ENCODE data around the gene HEXIM1. TPM values are rescaled to one million over a fixed set of nuclear protein-coding genes. Genes with fewer than 3 reads are reported as not detected.

The HEXIM1 gene
- total RNA-seq, 3 donors from 2014 or later = 49.6 to 60.8 (median 51.3) TPM

DNA sequence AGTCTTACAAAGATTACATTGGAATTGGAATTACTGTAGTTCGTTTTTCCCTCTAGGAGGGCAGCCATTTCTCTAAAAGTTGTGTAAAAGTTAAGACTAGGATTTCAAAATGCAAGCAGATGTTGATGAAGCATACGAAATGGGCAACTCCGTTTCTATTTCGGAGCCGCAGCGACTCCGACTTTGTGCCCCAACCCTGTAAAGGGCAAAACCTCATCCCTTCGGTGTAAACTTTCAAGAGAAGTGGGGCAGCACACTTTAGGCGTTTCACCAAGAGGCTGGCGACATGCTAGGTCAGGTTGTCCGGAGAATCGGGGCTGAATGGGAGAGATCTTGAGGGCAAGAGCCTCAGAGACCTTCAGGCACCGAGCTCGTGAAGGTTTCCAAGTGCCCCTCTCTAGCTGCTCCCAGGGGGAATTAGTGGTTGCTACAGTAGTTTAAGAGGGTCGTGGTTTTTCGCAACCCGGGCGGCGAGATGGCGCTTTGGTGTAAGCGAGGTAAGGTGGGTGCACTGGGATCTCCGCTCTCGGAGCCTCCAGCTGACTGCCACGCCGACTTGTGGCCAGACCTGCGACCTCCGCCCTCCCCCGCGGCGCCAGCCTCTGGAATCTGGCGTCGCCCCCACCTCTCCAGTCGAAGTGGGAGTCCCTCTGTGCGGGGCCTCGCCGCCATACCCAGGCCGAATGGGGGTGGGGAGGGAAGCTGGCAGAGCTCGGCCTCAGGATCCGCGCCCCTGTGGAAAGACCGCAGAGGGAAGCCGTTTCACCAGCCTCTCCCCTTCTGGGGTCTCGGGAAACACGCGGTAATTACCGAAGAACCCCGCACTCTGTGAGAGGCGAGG lies 12.4 kb downstream of the HEXIM1 start:
- peak; percentile 41 to 45 for ATAC-seq
- no peaks in the 10 kb centered on the region for H3K27me3 Mint-ChIP-seq (ENCODE audit: low read depth)
- peak; percentile 52 for DNase-seq
- H3K36me3 Mint-ChIP-seq (ENCODE audit: insufficient read depth) = peaks cover 9% of the 10 kb centered on the region
- H3K9me3 Mint-ChIP-seq = no peaks in the 10 kb centered on the region
- peaks cover 44% of the 10 kb centered on the region for H3K4me1 Mint-ChIP-seq (ENCODE audit: low read depth)
- peak overlapping the region; percentile 99 for H3K4me3 Mint-ChIP-seq

DNA sequence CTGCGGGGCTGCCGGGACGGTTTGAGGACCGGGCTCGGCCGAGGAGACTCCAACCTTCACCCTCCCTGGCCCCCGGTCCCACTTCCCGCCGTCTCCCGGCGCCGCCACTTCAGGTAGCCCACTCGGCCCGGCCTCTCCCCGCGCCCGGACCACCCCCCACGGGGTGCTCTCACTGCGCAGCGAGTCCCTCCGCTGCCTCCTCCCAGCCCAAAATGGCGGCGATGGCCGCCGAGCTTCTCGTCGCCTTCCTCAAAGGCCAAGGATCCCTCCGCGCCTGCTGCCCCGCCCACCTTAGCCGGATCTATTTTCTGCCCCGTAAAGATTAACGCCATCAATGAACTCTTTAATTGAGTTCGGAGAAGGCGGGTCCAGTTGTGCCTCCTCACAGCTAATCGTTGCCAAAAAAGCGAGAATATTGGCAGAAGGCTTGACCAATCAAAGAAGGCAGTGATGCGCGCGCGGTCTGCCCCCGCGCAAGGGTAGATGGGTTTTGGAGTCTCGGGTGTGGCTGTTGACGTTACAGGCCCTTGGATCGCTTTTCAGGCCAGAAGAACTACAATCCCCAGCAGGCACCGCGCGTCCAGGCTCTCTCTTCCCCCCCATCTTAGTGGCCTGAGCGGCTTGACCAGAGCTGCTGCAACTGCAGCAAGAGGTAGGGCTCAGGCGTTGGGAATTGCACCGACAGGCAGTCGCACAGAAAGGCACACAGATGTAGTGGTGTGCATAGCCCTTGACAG lies 13.2 kb downstream of the HEXIM1 start, which contains the start of gene HEXIM2:
TSS of gene HEXIM2 (plus strand) at position 588 of the 737 bp plus-strand sequence. CDS start 919 bp downstream, outside the sequence.
- peak; percentile 95 to 96 for ATAC-seq
- no peaks in the 10 kb centered on the region for H3K9me3 Mint-ChIP-seq
- peak within 1 kb of the TSS; percentile 99 for H3K4me3 Mint-ChIP-seq
- peak; percentile 98 for DNase-seq
- H3K4me1 Mint-ChIP-seq (ENCODE audit: low read depth) = peaks cover 40% of the 10 kb centered on the region
- no peaks in the 10 kb centered on the region for H3K27me3 Mint-ChIP-seq (ENCODE audit: low read depth)
- H3K36me3 Mint-ChIP-seq (ENCODE audit: insufficient read depth) = peaks cover 7% of the 10 kb centered on the region

DNA sequence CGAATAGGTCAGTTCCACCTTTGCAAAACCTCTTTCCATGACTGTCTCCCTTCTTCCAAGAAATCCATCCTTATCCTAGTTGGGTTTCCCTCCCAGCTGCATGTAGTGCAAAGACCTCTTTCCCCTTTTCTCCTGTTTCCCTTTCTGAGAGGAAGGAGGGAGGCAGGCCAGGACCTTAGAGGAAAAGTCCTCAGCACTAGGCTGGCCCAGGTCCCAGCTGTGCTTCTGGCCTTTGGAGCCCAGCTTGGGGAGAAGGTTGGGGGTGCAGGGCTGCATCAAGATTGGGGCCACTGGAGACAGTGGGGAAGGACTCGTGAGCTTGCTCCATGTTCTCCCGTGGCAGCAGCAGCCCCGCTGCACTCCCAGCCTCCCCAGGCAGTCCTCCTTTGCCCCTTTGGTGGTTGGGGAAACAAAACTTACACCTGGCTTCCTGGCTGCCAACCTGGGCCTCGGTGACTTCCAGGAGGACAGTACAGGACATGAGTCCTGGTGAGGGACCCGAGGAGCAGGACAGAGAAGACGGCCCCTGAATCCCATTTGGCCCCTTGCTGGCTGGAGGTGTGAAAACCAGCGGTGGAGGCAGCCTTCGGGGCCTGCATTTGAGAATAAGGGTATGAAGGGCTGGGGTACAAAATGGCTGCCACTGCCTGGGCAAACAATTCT lies 13.9 kb downstream of the HEXIM1 start:
- H3K36me3 Mint-ChIP-seq (ENCODE audit: insufficient read depth) = peaks cover 7% of the 10 kb centered on the region
- DNase-seq (no peak), ATAC-seq (no peak)
- no peaks in the 10 kb centered on the region for H3K9me3 Mint-ChIP-seq
- H3K4me3 Mint-ChIP-seq = peak overlapping the region; percentile 99
- no peaks in the 10 kb centered on the region for H3K27me3 Mint-ChIP-seq (ENCODE audit: low read depth)
- H3K4me1 Mint-ChIP-seq (ENCODE audit: low read depth) = peaks cover 40% of the 10 kb centered on the region

DNA sequence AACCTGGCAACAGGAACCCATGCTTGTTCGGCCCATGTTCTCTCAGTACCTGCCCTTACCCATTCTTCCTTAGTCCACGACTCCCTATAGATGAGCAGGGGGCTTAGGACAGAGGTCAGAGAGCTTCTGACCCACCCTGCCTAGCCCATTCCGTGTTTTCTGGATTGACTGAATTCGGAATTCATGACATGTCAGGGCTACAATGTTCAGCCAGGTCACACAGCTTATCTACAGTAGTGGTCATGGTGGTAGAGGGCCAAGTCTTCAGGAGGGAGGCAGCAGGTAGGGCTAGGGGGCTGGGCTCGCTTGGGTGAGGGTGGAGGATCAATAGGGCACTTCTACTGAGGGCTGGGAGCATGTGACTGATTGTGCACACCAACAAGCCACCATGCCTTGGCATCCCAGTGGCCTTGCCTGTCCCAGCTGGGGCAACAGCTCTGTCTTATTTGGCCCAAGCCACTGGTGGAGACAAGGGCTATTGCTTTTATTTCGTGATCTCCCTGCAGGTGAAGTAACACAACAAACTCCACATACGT lies 16.5 kb downstream of the HEXIM1 start:
- Mint-ChIP-seq H3K4me1 (ENCODE audit: low read depth) (peaks cover 18% of the 10 kb centered on the region), H3K36me3 (ENCODE audit: insufficient read depth) (peaks cover 2% of the 10 kb centered on the region), H3K9me3 (no peaks in the 10 kb centered on the region), H3K27me3 (ENCODE audit: low read depth) (no peaks in the 10 kb centered on the region), H3K4me3 (no peak overlapping the region)
- DNase-seq (no peak), ATAC-seq (no peak)

DNA sequence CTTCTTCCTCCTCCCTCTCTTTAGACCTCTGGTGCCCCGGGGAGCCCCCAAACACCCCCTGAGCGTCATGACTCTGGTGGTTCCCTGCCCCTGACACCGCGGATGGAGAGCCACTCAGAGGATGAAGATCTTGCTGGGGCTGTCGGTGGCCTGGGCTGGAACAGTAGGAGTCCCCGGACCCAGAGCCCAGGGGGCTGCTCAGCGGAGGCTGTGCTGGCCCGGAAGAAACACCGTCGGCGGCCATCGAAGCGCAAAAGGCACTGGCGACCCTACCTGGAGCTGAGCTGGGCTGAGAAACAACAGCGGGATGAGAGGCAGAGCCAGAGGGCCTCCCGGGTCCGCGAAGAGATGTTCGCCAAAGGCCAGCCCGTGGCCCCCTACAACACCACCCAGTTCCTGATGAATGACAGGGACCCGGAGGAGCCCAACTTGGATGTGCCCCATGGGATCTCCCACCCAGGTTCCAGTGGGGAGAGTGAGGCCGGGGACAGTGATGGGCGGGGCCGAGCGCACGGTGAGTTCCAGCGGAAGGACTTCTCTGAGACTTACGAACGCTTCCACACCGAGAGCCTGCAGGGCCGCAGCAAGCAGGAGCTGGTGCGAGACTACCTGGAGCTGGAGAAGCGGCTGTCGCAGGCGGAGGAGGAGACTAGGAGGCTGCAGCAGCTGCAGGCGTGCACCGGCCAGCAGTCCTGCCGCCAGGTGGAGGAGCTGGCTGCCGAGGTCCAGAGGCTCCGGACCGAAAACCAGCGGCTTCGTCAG lies 20.9 kb downstream of the HEXIM1 start:
- DNase-seq = no peak
- ATAC-seq = no peak
- peaks cover 27% of the 10 kb centered on the region for H3K4me1 Mint-ChIP-seq (ENCODE audit: low read depth)
- H3K9me3 Mint-ChIP-seq = no peaks in the 10 kb centered on the region
- H3K36me3 Mint-ChIP-seq (ENCODE audit: insufficient read depth) = peaks cover 2% of the 10 kb centered on the region
- H3K4me3 Mint-ChIP-seq = no peak overlapping the region
- H3K27me3 Mint-ChIP-seq (ENCODE audit: low read depth) = no peaks in the 10 kb centered on the region

DNA sequence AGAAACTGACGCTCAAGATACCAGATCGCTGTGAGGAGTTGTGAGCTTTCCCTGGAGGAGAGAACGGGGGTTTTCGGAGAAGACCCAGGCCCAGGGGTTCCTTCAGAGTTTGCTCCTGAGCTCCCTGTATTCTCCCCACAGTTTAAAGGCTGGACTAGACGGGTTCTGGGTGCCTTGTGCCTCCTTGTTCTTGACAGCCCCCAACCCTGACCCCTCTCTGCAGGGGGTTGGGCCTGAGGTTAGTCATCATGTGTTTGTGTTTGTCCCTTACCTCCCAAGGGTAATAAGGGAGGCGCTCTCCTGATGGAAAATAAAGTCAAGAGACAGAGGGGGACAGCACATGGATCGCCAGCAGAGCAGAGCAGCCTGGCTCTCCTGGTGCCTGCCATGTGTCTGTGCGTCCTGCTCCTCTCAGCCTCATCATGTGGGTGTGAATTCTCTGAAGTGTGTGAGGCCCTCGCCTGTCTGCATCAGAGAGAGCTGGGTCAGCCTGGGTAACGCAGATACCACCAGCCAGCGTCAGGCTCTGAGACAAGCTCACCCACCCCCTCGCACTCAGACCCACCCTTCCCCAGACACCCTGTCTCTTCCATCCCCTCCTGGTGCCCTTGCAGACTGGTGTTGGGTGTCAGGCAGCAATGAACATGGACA lies 22.1 kb downstream of the HEXIM1 start:
- no peak for DNase-seq
- Mint-ChIP-seq H3K27me3 (ENCODE audit: low read depth) (no peaks in the 10 kb centered on the region), H3K4me3 (no peak overlapping the region), H3K36me3 (ENCODE audit: insufficient read depth) (peaks cover 2% of the 10 kb centered on the region), H3K9me3 (no peaks in the 10 kb centered on the region), H3K4me1 (ENCODE audit: low read depth) (peaks cover 21% of the 10 kb centered on the region)
- ATAC-seq = no peak

DNA sequence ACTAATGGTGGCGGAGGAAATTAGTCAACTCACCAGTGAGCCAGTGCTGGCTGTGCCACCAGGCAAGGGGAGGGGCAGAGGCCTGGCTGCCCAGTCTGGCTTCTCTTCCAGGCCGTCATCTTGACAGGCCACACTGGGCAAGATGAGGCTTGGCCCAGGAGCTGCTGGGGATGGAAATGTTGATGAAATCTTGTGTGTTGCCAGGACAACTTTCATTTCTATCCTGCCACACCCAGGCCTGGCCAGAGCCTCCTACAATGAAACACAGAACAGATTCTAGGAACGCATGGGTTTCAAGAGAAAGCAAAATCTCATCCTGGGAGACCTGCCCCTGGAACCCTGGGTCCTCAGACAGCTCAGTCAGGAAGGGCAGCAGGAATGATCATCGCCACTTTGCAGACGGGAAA lies 22.7 kb downstream of the HEXIM1 start:
- ATAC-seq = no peak
- no peaks in the 10 kb centered on the region for H3K27me3 Mint-ChIP-seq (ENCODE audit: low read depth)
- no peak overlapping the region for H3K4me3 Mint-ChIP-seq
- peaks cover 21% of the 10 kb centered on the region for H3K4me1 Mint-ChIP-seq (ENCODE audit: low read depth)
- H3K36me3 Mint-ChIP-seq (ENCODE audit: insufficient read depth) = peaks cover 2% of the 10 kb centered on the region
- H3K9me3 Mint-ChIP-seq = no peaks in the 10 kb centered on the region
- no peak for DNase-seq

DNA sequence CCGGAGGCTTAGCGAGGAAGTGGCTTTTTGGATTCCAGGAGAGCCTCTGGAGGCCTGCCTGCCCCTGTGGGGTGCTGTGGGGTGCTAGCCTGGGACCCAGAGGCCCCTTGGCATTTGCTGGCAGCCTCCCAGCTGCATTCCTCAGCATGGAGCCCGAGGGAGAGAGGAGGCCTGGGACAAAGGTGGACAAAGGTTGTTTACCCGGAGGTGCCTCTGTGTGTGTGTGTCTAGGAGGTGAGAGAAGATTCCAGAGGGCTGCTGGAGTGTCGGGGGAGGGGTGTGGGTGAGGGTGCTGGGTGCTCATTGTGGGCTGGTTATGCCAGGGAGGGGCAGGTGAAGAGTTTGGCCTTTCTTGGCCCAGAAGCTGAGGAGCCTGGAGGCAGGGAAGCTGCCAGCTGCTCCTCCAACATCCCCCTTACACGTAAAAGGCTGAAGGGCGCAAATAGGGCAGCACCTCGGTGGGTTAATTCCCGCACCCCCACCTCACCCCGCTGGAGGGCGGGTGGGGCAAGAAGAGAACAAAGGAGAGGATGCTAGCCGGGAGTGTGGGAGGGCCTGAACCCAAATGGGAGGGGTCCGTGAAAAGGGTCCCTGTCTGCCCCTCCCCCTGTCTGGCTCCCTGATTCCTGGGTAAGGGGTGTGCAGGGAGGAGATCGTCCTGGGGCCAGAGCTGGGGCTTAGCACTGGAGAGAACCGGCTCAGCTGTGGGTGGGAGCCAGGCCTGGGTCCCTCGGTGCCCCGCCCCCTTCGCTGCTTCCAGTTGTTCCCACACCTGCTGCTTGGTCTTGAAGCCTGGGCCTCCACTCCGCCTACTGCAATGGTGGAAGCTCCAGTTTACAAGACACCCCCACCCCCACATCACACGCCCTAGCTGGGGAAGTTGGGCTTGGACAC lies 23.3 kb downstream of the HEXIM1 start:
- H3K4me1 Mint-ChIP-seq (ENCODE audit: low read depth) = peaks cover 21% of the 10 kb centered on the region
- no peak overlapping the region for H3K4me3 Mint-ChIP-seq
- H3K27me3 Mint-ChIP-seq (ENCODE audit: low read depth) = no peaks in the 10 kb centered on the region
- H3K9me3 Mint-ChIP-seq = no peaks in the 10 kb centered on the region
- H3K36me3 Mint-ChIP-seq (ENCODE audit: insufficient read depth) = no peaks in the 10 kb centered on the region
- DNase-seq = no peak
- no peak for ATAC-seq

DNA sequence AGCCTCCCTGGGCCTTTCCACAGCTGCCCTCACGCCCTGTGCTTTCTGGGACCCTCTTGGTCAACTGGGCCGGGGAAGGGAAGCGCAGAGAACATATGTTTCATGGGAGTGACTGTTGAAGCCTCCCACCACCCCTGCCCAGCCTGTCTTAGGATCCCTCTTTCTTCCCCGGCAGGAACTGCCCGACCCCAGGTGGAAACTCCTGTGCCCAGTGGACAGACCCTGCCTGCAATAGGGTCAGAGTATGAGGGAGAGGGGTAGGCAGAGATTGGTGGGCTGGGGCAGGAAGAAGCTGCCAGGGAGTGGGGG lies 23.9 kb downstream of the HEXIM1 start:
- ATAC-seq = no peak
- H3K36me3 Mint-ChIP-seq (ENCODE audit: insufficient read depth) = no peaks in the 10 kb centered on the region
- H3K9me3 Mint-ChIP-seq = no peaks in the 10 kb centered on the region
- H3K4me1 Mint-ChIP-seq (ENCODE audit: low read depth) = peaks cover 21% of the 10 kb centered on the region
- no peak overlapping the region for H3K4me3 Mint-ChIP-seq
- no peaks in the 10 kb centered on the region for H3K27me3 Mint-ChIP-seq (ENCODE audit: low read depth)
- no peak for DNase-seq

DNA sequence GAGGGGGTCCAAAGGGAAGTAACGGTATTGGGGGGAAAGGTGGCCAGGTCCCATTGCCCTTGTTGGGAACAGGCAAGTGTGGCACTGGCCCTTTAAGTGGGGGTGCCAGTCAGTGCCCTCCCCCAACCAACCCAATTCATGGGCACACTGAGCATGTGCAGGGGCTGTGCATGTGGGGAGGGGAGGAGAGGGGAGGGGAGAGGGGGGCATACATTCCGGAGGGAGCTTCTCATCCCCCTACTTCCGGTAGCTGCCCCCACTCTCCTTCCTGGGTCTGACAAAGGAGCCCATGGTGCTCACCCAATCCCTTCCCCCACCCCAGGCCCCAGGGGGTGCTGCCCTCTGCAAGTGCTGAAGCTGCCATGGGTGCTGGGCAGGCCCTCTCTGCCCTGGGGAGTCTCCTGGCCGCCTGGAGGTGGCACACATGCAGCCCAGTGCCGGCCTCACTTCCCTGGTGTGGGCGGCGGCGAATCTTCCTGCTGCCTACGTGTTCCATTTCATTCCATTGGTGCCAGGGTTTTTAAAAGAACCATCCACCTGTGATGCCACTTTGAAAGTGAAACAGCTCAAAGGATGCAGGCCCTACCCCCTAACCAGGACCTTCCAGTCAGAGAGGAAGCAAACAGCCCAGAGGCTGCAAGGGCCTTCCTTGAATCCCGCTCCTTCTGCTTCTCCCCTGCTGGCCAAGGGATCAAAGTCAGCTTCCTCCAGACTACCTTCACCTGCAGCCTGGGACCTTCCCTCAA lies 24.4 kb downstream of the HEXIM1 start:
- H3K9me3 Mint-ChIP-seq = no peaks in the 10 kb centered on the region
- ATAC-seq = peak; percentile 89

DNA sequence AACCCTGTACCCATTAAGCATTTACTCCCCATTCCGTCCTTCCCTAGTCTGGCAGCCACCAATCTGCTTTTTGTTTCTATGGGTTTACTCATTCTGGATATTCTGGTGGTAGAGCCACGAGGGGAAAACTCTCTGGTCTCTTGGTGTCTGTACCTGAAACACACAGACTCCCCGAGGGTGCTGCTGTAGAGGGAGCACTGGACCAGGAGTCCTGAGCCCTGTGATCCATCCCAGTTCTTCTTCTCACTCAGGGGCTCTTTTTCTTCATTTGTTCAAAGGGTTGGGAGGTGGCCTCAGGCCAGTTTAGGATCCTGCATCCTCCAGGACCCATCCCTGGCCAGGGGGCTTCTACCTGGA lies 27.5 kb downstream of the HEXIM1 start:
- no peak for ATAC-seq

More for the DNA sequence above, 24.4 kb downstream of the HEXIM1 start:
- peak overlapping the region; percentile 58 for H3K4me3 Mint-ChIP-seq
- peak; percentile 38 for DNase-seq
- H3K36me3 Mint-ChIP-seq (ENCODE audit: insufficient read depth) = no peaks in the 10 kb centered on the region
- H3K27me3 Mint-ChIP-seq (ENCODE audit: low read depth) = no peaks in the 10 kb centered on the region
- peaks cover 21% of the 10 kb centered on the region for H3K4me1 Mint-ChIP-seq (ENCODE audit: low read depth)

DNA sequence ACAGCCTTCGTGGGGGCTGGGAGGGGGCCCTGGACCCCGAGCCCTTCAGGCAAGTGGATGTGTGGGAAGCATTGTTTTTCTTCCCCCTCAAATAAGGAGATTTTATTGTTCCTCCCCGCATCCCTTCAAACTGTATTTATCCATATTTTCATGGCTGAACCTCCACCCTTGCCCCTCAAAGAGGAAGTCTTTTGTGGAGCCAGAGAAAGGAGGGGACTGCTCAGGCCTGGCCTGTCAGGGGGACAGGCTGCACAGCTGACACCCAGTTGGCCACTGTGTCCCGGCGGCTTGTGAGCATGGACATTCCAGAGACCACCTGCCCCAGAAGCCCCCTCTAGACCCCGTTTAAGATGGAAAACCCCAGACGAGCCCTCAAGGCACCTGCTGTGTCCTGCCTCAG lies 29.3 kb downstream of the HEXIM1 start:
- DNase-seq = no peak
- no peak for ATAC-seq
- no peaks in the 10 kb centered on the region for H3K36me3 Mint-ChIP-seq (ENCODE audit: insufficient read depth)
- H3K27me3 Mint-ChIP-seq (ENCODE audit: low read depth) = no peaks in the 10 kb centered on the region
- no peak overlapping the region for H3K4me3 Mint-ChIP-seq
- H3K4me1 Mint-ChIP-seq (ENCODE audit: low read depth) = peaks cover 5% of the 10 kb centered on the region
- H3K9me3 Mint-ChIP-seq = no peaks in the 10 kb centered on the region

More for the DNA sequence above, 27.5 kb downstream of the HEXIM1 start:
- Mint-ChIP-seq H3K36me3 (ENCODE audit: insufficient read depth) (no peaks in the 10 kb centered on the region), H3K27me3 (ENCODE audit: low read depth) (no peaks in the 10 kb centered on the region), H3K4me3 (no peak overlapping the region), H3K4me1 (ENCODE audit: low read depth) (peaks cover 18% of the 10 kb centered on the region), H3K9me3 (no peaks in the 10 kb centered on the region)
- no peak for DNase-seq

All from activated T-cell treated with anti-CD3 and anti-CD28 coated beads, Interleukin-2, amount 50 U/mL, for 4 hours (primary cell).